HG02623 (cell line): ENCODE results near the gene TCF7.
"Not testable (repeated sequence)": the region's sequence is repeated elsewhere in the genome, so short reads cannot be mapped to it uniquely, and the experiment has no call there.

Source experiments
- ATAC-seq: cut with Tn5 transposase; IDR thresholded peaks from one replicate; pipeline ENCODE4 v1.9.1; 2021; ENCODE audit warnings: moderate library complexity; ENCODE audit not compliant: unreplicated experiment

The TCF7 gene

DNA sequence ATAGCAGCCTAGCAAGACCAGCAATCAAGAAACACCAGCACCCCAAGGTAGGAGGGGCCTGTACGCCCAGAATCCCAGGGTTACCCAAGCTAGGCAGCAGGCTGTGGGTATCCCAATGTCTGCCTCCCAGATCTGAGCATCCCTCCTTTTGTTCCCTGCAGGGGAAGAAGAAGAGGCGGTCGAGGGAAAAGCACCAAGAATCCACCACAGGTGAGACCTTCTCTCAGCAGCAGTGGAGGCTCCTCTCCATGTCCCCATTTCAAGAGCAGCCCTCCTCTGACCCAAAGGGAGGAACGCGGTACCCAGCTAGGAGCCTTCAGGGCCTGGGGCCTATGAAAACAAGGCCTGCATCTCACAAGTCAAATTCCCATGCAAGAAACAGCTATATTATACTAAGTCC, 28.9 kb downstream of the TCF7 start:
- no peak for ATAC-seq

DNA sequence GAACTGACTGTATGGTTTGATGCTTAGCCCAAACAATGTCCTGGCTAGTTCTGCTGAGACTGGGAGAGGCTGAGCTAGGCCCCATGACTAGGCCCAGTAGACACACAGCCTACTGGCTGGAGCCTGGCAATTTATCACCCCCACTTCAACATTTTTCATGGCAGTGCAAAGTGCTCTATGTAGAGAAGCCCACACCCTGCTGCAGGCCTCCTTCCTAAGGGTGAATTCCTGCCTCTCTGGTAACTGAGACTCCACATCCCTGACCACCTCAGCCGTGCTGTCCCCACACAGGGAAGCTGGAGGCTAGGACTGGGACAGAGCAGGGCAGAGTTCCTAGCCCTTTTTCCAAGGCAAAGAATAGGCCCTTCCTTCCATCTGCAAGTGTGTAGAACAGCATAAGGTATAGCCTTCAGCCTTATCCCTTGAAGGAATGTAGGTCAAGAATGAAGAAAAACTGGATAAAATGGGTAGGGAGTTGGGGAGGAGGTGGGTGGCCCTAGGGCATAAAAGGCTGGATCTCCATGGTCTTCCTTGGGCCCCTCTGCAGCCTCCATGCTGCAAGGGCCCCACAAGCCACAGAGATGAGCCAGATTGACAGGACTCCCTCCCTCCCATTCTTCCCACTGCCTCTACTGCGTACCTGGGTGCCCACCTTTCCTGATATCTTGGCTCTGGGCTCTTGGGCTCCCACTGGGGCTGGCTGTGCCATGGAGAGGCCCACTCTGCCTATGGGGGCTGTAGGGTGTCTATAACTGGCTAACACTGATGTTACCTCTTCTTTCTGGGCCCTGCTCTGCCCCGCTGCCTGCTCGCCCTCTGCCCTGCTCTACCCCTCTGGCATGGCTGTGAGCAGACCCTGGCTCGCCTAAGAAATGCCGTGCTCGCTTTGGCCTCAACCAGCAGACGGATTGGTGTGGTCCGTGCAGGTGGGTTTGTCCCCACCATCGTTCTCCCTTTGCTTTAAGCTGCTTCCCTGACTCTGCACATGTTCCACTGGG, 29.8 kb downstream of the TCF7 start:
- ATAC-seq: no peak

DNA sequence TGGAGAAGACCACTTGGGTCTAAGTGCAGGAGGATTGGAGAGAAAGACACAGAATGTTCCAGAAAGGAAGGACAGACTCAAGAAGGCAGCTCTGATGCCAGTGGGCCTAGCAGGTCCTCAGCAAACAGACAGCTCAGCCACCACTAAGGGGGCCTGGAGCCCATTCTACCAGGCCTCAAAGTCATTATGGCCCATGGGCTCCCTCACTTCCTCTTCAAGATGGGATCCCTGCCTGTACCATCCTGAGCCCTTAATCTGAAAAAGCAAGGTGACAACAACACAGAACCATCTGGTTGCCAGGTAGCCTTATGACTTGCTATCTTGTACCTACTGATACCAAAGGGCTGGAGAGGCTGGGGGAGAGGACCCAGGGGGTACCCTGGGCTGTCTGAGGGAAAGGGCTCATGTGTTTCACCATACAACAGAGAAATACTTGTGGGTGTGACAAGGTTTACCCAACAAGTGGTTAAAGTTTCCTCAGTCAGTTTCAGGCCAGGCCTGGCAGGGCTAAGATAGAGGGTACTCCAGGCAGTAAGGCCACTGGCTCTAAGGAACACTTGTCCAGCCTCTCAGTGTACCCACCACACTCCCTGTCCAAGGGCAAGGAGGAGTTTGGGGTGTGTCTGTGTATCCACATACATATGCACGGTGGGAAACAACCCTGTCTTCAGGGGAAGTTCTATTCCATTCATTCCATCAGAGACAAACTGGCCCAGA, 30.7 kb downstream of the TCF7 start:
- no peak for ATAC-seq

DNA sequence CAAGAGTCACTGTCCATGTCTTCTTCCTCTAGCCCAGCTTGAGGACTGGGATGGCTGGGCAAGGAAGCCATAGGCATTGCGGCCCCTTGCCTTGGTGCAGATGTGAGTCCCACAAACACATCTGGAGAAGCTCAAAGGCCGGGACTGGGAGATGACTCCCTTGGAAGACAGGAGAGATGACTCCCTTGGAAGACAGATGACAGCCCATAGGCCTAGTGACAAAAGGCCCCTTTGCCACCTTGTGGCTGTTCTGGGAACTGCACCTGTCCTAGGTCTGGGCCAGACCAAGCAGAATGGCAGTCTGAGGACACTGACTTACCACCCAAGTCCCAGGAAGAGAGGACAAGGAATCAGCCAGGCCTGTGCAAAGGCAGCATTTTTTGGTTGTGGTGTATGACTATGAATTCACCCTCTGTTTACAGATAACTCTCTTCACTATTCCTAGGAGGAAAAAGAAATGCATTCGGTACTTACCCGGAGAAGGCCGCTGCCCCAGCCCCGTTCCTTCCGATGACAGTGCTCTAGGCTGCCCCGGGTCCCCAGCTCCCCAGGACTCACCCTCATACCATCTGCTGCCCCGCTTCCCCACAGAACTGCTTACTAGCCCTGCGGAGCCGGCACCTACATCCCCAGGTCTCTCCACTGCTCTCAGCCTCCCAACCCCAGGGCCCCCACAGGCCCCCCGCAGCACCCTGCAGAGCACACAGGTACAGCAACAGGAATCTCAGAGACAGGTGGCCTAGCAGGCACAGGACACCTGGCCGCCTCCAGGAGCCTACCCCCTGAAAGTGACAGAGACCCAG, 31.5 kb downstream of the TCF7 start:
- no peak for ATAC-seq

DNA sequence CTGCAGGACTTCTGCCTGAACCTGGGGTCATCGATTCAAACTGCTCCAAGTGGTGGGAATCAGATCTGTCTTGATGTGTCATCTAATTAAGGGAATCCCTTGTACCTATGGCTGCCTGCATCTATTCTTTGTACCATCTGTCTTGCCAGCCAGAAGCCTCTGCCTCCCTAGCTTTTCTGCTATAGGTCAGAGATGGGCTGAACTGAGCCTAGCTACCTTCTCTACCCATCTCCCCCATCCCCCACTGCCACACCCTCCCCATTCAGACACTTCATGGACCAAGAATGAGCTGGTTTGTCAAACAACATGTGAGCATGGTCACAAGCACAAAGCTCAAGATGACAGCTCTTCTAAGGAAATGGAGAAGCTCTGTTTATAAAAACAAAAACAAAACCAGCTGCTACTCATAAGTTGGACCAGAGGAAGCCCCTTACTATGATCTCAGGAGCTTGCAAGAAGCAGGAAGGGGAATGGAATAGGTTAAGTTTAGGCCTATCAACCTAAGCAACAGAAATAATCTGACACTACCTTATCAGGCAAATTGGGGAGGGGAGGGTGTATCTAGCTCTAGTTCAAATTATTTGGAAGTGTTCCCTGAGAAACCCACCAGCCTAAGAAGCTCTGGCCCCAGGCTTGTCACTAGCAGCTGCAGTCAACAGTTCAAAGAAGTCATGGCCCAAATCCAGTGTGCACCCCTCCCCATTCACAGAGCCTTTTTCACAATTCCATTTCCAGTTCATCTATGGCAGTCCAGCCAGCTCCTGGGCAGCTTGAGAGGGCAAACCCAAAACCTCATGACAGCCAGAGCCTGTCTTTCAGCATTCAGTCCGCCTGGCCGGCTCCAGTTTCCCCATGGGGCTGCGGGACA, 32.4 kb downstream of the TCF7 start:
- ATAC-seq: no peak

DNA sequence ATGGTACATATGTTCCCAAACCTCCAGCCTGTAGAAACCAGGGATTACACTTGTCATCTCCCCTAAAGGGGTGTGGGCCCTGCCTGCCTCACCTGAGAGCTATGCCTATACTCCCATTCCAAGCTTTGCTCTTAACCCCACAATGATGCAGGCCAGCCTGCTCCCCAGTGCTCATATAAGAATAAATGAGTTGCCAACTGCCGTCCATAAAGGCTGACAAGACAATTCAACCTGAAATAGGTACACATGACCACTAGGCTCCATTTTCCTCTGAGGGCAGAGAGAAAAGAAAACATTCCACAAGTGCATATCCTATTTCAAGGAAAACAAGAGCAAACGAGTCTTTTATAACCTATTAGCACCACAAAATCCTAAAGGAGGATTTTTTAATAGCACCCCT, 33.8 kb downstream of the TCF7 start:
- ATAC-seq: no peak

DNA sequence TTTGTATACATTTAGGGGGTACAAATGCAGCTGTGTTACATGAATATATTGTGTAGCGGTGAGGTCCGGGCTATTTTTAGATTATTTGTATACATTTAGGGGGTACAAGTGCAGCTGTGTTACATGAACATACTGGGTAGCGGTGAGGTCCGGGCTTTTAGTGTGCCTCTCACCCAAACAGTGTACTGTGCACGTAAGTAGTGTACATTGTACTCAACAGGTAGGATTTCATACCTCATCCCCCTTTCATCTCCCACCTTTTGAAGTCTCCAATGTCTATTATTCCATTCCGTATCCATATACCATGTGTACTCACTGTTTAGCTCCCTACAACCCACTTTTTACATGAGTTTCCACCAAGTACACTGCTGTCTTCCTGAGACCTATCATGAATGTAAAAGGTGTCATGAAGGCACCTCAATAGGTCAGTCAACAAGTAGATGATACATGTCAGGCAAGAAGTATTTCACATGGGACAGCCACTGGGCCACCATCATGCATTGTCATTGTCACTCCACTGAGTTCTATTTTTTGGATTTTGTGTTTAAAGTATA, 34.6 kb downstream of the TCF7 start:
- no peak for ATAC-seq

DNA sequence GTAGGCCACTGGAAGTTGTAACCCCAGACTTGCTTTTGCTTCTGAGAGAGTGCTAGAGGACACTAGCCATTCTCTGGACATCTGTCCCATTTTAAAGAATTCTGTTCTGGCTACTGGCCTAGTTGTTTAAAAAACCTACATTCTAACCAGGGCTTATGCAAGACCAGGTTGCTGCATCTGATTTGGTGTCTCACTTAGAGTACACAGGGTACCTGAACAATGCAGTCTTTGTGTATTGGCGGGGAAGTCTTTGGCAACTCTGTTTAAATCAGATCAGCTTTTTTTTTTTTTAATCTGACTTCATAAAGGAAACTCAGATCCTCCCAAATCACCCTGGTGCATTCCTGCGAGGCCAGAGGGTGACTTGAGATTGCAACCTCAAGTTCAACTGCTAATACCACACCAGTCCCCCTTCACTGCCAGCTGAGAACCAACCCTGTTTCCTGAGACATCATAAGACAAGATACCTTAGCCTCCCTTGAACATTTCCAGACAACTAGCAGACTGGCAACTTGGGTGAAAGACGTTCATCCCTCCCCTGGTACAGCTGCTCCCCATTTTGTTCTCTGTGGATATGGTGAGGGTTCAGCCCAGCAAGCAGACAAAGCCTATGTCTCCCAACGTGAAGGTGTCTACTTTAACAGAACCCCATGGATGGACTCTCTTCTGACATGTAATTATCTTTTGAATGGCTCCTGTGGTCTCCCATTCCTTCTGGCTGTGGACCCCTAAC, 35.3 kb downstream of the TCF7 start:
- no peak for ATAC-seq

DNA sequence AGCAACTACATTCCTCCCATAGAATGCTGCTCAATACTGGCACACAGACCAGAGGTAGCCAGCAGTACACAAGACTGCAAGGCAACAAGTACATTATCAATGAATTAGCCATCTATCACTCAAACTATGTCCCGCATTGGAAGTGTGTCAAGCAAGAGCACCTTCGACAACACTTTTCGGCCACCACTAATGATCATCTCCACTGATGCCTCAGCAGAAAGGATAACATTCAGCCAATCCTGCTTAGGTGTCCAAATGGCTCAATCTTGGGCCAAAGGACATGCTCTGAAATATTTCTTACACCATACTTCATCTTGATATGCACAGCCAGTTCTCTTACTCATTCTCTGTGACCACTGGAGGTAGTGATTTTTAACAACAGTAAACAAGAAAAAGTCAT, 37.2 kb downstream of the TCF7 start:
- ATAC-seq: no peak

DNA sequence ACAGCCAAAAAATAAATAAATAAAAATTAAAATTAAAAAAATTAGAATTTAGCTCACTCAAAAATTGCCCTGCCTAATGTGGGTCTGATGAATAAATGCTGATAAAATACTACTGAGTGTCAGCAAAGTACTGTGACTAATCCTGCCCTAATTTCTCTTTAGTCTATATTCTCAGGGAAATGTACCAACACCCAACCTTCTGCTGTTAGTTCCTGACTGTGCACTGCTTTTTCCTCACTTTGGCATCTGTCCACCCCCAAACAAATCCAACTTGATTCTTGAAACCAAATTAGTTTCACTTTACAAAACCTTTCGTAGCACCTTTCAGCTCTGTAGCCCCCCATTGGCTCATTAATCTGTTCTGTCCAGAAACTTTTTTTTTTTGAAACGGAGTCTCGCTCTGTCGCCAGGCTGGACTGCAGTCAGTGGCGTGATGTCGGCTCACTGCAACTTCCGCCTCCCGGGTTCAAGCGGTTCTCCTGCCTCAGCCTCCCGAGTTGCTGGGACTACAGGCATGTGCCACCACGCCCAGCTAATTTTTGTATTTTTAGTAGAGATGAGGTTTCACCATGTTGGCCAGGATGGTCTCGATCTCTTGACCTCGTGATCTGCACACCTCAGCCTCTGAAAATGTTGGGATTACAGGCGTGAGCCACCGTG, 37.8 kb downstream of the TCF7 start:
- ATAC-seq: not testable (repeated sequence)

DNA sequence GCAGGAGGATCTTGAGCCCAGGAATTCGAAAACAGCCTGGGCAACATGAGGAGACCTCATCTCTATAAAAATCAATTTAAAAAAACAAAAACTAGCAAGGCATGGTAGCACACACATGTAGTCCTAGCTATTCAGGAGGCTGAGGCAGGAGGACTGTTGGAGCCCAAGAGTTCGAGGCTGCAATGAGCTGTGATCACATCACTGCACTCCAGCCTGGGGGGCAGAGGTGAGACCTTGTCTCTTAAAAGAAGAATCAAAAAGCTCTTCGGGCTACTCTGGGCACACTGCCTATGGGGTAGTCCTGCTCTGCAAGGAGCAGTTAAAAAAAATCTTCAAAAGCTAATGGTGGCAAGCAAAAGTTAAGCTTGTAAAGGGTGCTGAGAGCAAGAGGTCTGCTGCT, 38.8 kb downstream of the TCF7 start:
- no peak for ATAC-seq

DNA sequence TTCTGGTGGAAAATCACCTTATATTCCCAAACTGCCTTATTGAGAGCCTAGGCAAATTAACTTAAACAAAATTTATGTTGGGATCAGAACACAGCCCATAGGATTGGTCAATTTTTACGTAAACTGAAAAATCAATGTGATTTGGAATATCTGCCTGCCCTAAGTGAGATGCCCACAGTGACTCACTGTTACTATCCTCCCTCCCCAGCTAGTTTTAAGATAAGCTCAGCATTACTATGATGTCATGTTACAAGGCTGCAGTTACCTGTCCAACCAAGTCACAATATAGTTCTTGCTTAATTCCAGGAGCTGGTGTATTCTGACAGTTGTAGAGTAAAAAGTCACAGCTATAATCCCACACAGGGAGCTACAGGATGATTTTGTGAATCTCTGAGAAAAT, 39.2 kb downstream of the TCF7 start:
- ATAC-seq: no peak

DNA sequence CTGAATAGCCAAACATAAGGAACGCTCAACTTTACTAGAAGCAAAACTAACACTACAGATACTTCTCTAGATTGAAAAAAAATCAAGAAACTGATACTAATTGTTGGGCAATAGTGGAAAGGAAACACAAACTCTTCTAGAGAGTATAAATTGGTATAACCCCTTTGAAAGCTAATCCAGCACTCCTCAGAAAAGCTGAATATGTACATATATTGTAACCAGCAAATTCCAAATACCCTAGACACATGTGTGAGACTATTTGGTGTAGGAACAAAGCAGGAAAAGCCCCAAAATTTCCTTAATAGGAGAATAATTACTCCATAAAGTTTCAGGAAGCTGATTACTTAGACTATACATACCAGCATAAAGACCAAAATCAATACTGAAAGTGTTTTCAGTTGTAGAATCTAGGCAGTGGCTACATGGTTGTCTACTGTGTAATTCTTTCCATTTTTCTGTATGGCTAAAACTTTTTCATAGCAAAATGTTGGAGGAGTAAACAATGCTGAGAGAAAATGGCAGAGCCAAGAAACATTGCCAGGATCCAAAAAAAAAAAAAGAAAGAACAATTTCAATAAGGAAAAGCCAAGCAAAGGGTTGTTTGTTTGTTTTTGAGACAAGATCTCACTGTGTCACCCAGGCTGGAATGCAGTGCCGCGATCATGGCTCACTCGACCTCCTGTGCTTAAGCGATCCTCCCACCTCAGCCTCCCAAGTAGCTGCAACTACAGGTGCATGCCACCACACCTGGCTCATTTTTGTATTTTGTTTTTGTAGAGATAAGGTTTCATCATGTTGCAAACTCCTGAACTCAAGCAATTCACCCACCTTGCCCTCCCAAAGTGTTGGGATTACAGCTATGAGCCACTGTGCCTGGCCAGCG, 47.3 kb downstream of the TCF7 start:
- no peak for ATAC-seq

DNA sequence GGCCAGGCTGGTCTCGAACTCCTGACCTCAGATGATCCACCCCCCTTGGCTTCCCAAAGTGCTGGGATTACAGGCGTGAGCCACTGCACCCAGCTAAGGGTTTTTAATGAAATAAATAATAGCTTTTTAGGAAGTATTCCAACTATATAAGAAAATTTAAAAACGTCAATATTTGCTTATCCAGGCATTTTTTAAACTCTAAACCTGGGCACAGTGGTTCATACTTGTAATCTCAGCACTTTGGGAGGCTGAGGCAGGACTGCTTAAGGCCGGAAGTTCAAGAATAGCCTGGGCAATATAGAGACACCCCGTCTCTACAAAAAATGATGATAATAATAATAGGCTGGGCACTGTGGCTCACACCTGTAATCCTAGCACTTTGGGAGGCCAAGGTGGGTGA, 48.1 kb downstream of the TCF7 start:
- ATAC-seq: no peak

DNA sequence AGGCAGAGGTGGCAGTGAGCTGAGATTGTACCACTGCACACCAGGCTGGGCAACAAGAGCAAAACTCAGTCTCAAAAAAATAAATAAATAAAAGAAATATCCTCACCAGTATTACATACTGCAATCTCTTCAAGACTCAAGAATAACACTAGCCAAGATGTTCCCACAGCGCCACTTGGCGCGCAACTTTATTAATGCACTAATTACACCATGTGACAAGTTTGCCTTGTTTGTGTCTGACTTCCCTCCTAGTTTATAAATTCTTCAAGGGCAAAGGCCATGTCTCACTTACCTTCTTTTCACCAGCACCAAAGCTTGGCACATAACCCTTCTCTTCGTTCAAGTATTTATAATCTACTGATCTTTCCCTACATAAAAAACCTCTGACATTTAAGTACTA, 57.5 kb downstream of the TCF7 start:
- no peak for ATAC-seq

DNA sequence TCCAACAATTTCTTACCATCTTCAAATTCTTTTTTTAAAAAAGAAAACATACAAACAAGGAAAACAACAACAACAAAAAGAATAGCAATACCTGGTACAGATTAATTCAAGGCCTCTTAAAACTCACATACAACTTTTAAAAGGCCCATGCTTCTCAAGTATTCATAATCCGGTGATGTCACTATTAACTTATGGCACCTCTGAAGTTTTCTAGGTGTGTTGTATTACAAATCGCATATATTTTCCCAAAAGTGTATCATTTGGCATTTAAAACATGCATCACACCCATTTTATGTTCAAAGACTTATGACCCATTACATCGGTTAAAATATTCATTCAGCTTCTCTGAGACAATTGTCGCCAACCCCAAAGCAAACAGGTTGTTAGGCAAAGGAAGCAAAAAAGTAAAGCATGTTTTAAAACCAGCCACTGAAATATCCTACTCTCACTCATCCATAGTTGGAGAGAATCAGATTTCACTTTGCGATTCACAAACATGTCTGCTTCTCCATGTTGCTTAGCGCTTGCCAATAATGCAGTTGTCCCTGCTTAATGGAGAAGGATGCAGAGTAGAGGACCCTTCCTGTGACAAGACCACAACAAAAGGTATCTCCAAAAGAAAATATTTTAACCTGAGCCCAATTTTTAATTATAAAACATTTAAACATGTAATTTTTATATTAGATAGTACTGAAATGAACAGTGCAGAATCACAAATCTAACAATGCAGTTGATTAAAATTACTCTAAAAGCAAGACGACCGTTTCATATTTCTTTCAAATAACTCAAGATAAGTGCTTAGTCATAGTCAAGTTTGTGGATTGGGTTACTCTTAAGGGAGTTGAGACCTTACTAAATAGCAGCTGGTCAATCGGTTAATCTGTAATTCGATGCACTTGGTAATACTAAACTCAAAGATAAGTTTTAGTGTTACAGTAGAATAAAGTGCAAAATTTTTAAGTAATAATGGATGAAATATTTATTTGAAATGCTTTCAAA, 60.7 kb downstream of the TCF7 start:
- no peak for ATAC-seq
